Measurements from ENCODE around the gene CENPS.
"Not testable (repeated sequence)": the region's sequence is repeated elsewhere in the genome, so short reads cannot be mapped to it uniquely, and the experiment has no call there.

The CENPS gene

GRCh38 chr1:10430216-10431069 is at the start of gene CENPS:
Gene CENPS, plus strand, starts transcription at chr1:10430433. Its CDS starts 85 bp downstream, at chr1:10430518.
- DNase-seq (ENCODE audit: low read depth) = peak; percentile 78

GRCh38 chr1:10380594-10381275 is 49.5 kb upstream of the CENPS start:
- DNase-seq (ENCODE audit: low read depth) = peak; percentile 57

GRCh38 chr1:10383630-10384029 is 46.6 kb upstream of the CENPS start:
- no peak for DNase-seq (ENCODE audit: low read depth)

- no peak for DNase-seq (ENCODE audit: low read depth)
Observed at GRCh38 chr1:10384219-10384618, 46.0 kb upstream of the CENPS start.

- DNase-seq (ENCODE audit: low read depth) = no peak
Observed at GRCh38 chr1:10386761-10387676, 43.2 kb upstream of the CENPS start.

- no peak for DNase-seq (ENCODE audit: low read depth)
Observed at GRCh38 chr1:10387677-10388386, 42.4 kb upstream of the CENPS start.

- no peak for DNase-seq (ENCODE audit: low read depth)
Observed at GRCh38 chr1:10388387-10388715, 41.9 kb upstream of the CENPS start.

GRCh38 chr1:10389271-10389973 is 40.8 kb upstream of the CENPS start:
- DNase-seq (ENCODE audit: low read depth) = no peak

GRCh38 chr1:10396870-10397269 is 33.4 kb upstream of the CENPS start:
- no peak for DNase-seq (ENCODE audit: low read depth)

- no peak for DNase-seq (ENCODE audit: low read depth)
Observed at GRCh38 chr1:10398278-10398733, 31.9 kb upstream of the CENPS start.

GRCh38 chr1:10398734-10399443 is 31.3 kb upstream of the CENPS start, which contains the start of gene PGD:
Gene PGD, plus strand, starts transcription at chr1:10399064. Its CDS starts 54 bp downstream, at chr1:10399118.
- DNase-seq (ENCODE audit: low read depth) = peak; percentile 95

GRCh38 chr1:10399444-10399941 is 30.7 kb upstream of the CENPS start:
- no peak for DNase-seq (ENCODE audit: low read depth)

GRCh38 chr1:10400013-10400412 is 30.2 kb upstream of the CENPS start:
- no peak for DNase-seq (ENCODE audit: low read depth)

GRCh38 chr1:10401281-10401680 is 29.0 kb upstream of the CENPS start:
- DNase-seq (ENCODE audit: low read depth) = no peak

GRCh38 chr1:10402729-10403274 is 27.4 kb upstream of the CENPS start:
- DNase-seq (ENCODE audit: low read depth) = no peak

- DNase-seq (ENCODE audit: low read depth) = no peak
Observed at GRCh38 chr1:10407201-10407600, 23.0 kb upstream of the CENPS start.

- no peak for DNase-seq (ENCODE audit: low read depth)
Observed at GRCh38 chr1:10415211-10415930, 14.9 kb upstream of the CENPS start.

GRCh38 chr1:10415967-10416366 is 14.3 kb upstream of the CENPS start:
- not testable (repeated sequence) for DNase-seq (ENCODE audit: low read depth)

GRCh38 chr1:10418741-10419140 is 11.5 kb upstream of the CENPS start:
- DNase-seq (ENCODE audit: low read depth) = not testable (repeated sequence)

Measured in GM04504 (cell line).